Body of pancreas (tissue), 4 donors: ENCODE measurements around the gene ANKRD17. TPM values are rescaled to one million over a fixed set of nuclear protein-coding genes. Genes with fewer than 3 reads are reported as not detected.

Experiments
- ATAC-seq: fragments of 150-250 bp; one replicate; pipeline ENCODE4 v1.9.1; 2016
- DNase-seq, 4 donors: peaks; one replicate each; pipeline ENCODE4 v3.0.0-alpha.2; 2019
- H3K27ac ChIP-seq, 4 donors: fragments of 200-600 bp; sonication (generic); 1 replicate in 3 of 4; 2 replicates in 1 of 4; pipeline versions ENCODE4 v1.5.1 to v1.6.1; 2016 to 2019; ENCODE audit warnings: mild to moderate bottlenecking in 1 of 4, mixed read lengths in 1 of 4, moderate library complexity in 1 of 4
- H3K27me3 ChIP-seq, 2 donors: fragments of 200-600 bp; sonication (generic); one replicate each; pipeline ENCODE4 v1.6.0; 2016; ENCODE audit warnings: mild to moderate bottlenecking in 1 of 2
- H3K36me3 ChIP-seq, 2 donors: fragments of 200-600 bp; sonication (generic); replicated peaks in 1 of 2; 2 replicates each; pipeline ENCODE4 v1.5.1; 2016; ENCODE audit warnings: low read depth in 2 of 2; ENCODE audit not compliant: insufficient read depth in 1 of 2
- H3K4me1 ChIP-seq: fragments of 200-600 bp; sonication (generic); one replicate; pipeline ENCODE4 v1.6.0; 2016
- H3K4me3 ChIP-seq, 2 donors: fragments of 200-600 bp; sonication (generic); 1 replicate in 1 of 2; 2 replicates in 1 of 2; pipeline ENCODE4 v1.5.1; 2016 to 2019
- H3K9me3 ChIP-seq, 3 donors: fragments of 200-600 bp; sonication (generic); 1 replicate in 2 of 3; 2 replicates in 1 of 3; pipeline ENCODE4 v1.5.1; 2016
- POLR2A ChIP-seq, 3 donors: fragments of 450-650 bp; IDR thresholded peaks; one replicate each; pipeline ENCODE4 v1.6.1; 2016; ENCODE audit warnings: antibody characterized with exemption in 3 of 3, mild to moderate bottlenecking in 2 of 3
- WGBS, 2 donors: methylation state at CpG; one replicate each; pipeline ENCODE4 v1.1.5; 2017; 5-methylcytosine and 5-hydroxymethylcytosine counted together
- intact Hi-C: fragments of 100-400 bp; cut with DNase I; formaldehyde crosslinking; loops from one replicate; pipeline ENCODE4 v1.15.1; 2023
- total RNA-seq, 2 donors: library from RNA; depleted of rRNA; stranded (reverse); fragments of >200 nt; gene quantifications; one replicate each; pipeline ENCODE4 v1.1.0, GENCODE V29; 2016
- TF ChIP-seq, protein P1 (sequence below), 7 experiments: fragments of 450-650 bp in 4 of 7; fragments of 200-600 bp in 3 of 7; sonication (generic) in 3 of 7; IDR thresholded peaks; one replicate each; pipeline ENCODE4 v1.5.1; 2016 to 2019; ENCODE audit warnings: antibody characterized with exemption in 7 of 7

ANKRD17 gene
- total RNA-seq, 2 donors from 2014 or later: 32.4 to 36.3 TPM

DNA sequence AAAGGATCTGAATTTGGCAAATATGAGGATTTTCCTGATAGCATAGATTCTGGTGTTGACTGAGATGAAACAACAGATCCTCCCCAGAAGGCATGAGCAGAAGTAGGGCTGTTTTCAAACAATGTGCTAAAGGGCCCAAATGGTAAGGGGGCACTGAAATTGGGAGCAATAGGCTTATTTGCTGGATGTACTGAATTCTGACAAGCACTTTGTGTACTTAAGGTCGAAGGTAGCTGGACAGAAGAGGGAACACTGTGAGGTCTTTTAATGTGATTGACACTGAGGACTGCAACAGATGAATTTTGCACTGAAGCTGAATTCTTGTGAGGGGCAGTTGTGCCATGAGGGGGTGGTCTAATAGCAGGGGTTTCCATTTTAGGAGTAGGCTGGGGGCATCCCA is 167.9 kb downstream of the ANKRD17 start:
- Histone ChIP-seq H3K27me3 (no peaks in the 10 kb centered on the region), H3K27ac (no peak overlapping the region), H3K4me1 (no peaks in the 10 kb centered on the region), H3K9me3 (no peaks in the 10 kb centered on the region), H3K4me3 (no peak overlapping the region), H3K36me3 (peaks cover 0 to 13% of the 10 kb centered on the region in 2 donors)
- whole genome bisulfite sequencing, 2 donors: 52 to 62% methylated on average over 1 of the region's 1 CpG
- ATAC-seq: no peak
- intact Hi-C loops: no loop called here
- TF ChIP-seq, protein P1, sequence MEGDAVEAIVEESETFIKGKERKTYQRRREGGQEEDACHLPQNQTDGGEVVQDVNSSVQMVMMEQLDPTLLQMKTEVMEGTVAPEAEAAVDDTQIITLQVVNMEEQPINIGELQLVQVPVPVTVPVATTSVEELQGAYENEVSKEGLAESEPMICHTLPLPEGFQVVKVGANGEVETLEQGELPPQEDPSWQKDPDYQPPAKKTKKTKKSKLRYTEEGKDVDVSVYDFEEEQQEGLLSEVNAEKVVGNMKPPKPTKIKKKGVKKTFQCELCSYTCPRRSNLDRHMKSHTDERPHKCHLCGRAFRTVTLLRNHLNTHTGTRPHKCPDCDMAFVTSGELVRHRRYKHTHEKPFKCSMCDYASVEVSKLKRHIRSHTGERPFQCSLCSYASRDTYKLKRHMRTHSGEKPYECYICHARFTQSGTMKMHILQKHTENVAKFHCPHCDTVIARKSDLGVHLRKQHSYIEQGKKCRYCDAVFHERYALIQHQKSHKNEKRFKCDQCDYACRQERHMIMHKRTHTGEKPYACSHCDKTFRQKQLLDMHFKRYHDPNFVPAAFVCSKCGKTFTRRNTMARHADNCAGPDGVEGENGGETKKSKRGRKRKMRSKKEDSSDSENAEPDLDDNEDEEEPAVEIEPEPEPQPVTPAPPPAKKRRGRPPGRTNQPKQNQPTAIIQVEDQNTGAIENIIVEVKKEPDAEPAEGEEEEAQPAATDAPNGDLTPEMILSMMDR (IDR thresholded peaks at IDR 0.05): no peak
- no peak for TF ChIP-seq POLR2A (IDR thresholded peaks at IDR 0.05)
- no peak for DNase-seq

- Histone ChIP-seq H3K27me3 (no peaks in the 10 kb centered on the region), H3K4me3 (no peak overlapping the region), H3K27ac (no peak overlapping the region), H3K4me1 (no peaks in the 10 kb centered on the region), H3K36me3 (peaks cover 0 to 8% of the 10 kb centered on the region in 2 donors), H3K9me3 (no peaks in the 10 kb centered on the region)
- no peak for DNase-seq
- intact Hi-C loops: no loop called here
- ATAC-seq: no peak
- no peak for TF ChIP-seq POLR2A (IDR thresholded peaks at IDR 0.05)
- TF ChIP-seq, protein P1 (IDR thresholded peaks at IDR 0.05): no peak
These were observed 170.7 kb downstream of the ANKRD17 start for GRCh38 chr4:73087871-73088270.

GRCh38 chr4:73086095-73086868 is 172.3 kb downstream of the ANKRD17 start:
- H3K4me1 ChIP-seq: no peaks in the 10 kb centered on the region
- WGBS, 2 donors: 33 to 40% methylated on average over 6 of the region's 6 CpGs
- ATAC-seq: no peak
- no peak overlapping the region for H3K4me3 ChIP-seq
- DNase-seq: no peak
- no peaks in the 10 kb centered on the region for H3K27me3 ChIP-seq
- H3K9me3 ChIP-seq: no peaks in the 10 kb centered on the region
- intact Hi-C loops: no loop called here
- peaks cover 0 to 7% of the 10 kb centered on the region in 2 donors for H3K36me3 ChIP-seq
- H3K27ac ChIP-seq: no peak overlapping the region
- TF ChIP-seq, protein P1 (IDR thresholded peaks at IDR 0.05): no peak
- no peak for TF ChIP-seq POLR2A (IDR thresholded peaks at IDR 0.05)

DNA sequence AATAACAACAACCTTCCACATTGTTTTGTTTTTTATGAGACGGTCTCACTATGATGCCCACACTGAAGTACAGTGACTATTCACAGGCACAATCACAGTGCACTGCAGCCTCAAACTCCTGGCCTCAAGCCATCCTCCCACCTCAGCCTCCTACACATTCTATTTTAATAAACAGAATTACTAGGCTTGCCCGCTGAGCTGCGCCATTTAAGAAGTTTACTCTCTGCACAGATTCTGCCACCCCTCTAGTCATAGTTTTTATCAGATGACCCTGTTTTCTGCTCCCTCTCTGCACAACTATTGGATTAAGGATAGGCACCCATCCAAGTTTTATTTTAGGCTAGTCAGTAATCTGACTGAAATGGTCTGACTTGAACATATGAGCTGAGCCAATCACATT is 177.8 kb downstream of the ANKRD17 start:
- Histone ChIP-seq H3K36me3 (peaks cover 8 to 19% of the 10 kb centered on the region in 2 donors), H3K9me3 (no peaks in the 10 kb centered on the region), H3K27ac (no peak overlapping the region), H3K4me3 (no peak overlapping the region), H3K4me1 (no peaks in the 10 kb centered on the region), H3K27me3 (no peaks in the 10 kb centered on the region)
- WGBS, 2 donors: 79 to 85% methylated on average over 3 of the region's 3 CpGs
- no peak for TF ChIP-seq POLR2A (IDR thresholded peaks at IDR 0.05)
- TF ChIP-seq, protein P1 (IDR thresholded peaks at IDR 0.05): no peak
- intact Hi-C loops: no loop called here
- DNase-seq (no peak), ATAC-seq (no peak)

DNA sequence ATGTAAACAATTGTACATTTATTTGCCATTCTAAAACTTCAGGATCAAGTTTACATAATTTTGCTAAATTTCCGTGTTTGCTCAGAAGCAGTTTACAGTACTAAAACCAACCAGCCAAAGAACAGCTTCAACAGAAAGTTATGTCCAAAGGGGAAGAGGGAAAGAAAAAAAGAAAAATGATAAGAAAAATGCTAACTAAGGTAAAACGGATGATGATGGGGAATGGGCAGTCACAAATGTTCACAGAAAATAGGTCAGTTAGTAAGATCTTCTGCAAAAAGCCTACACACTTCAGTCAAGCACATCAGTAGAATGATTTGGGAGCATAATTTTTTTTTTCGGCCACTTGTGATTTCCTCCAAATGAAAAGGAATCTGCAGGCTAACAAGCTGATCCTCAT is 182.8 kb downstream of the ANKRD17 start:
- H3K27ac ChIP-seq: no peak overlapping the region
- 78 to 80% methylated on average over 3 of the region's 3 CpGs for WGBS, 2 donors
- no peak for TF ChIP-seq POLR2A (IDR thresholded peaks at IDR 0.05)
- TF ChIP-seq, protein P1 (IDR thresholded peaks at IDR 0.05): no peak
- H3K9me3 ChIP-seq: no peaks in the 10 kb centered on the region
- no peak for ATAC-seq
- H3K36me3 ChIP-seq: peaks cover 8 to 25% of the 10 kb centered on the region in 2 donors
- no peak overlapping the region for H3K4me3 ChIP-seq
- H3K27me3 ChIP-seq: no peaks in the 10 kb centered on the region
- no peaks in the 10 kb centered on the region for H3K4me1 ChIP-seq
- no peak for DNase-seq
- intact Hi-C loops: no loop called here
